ENCODE results near the gene LNPK.

The LNPK gene

DNA sequence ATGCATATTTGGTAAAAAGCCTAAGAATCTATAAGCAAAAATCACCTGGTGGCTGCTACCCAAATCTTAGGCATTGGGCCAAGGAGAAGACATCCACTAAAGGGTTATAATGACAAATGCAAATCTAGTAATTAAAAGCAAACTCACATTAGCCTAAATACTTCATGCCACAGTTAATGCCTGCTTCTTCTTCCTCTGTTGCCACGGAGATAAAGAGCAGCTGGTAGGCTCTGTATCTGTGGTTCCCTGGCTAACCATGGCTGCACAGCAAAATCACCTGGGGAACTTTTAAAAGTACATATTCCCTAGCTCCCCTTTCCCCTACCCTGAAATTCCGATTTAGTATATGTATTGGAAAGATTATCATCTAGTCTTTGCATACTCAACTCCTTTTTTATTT is 114.3 kb downstream of the LNPK start:
- TF ChIP-seq EP300 (IDR thresholded peaks at IDR 0.05; ENCODE audit: borderline replicate concordance) (no peak), NFIC (IDR thresholded peaks at IDR 0.05) (no peak), FOXM1 (IDR thresholded peaks at IDR 0.05; ENCODE audit: borderline replicate concordance, low read depth) (no peak), CREB1 (IDR thresholded peaks at IDR 0.05; ENCODE audit: low read depth) (no peak), TCF12 (IDR thresholded peaks at IDR 0.05; ENCODE audit: low read depth) (no peak), TEAD4 (IDR thresholded peaks at IDR 0.05) (no peak), EGR1 (IDR thresholded peaks at IDR 0.05) (no peak), YY1 (IDR thresholded peaks at IDR 0.05; ENCODE audit: low read depth) (no peak), CEBPB (IDR thresholded peaks at IDR 0.05) (no peak), ZBTB7A (IDR thresholded peaks at IDR 0.05; ENCODE audit: low read depth) (no peak), TAF1 (IDR thresholded peaks at IDR 0.05; ENCODE audit: low read depth) (no peak), RAD21 (IDR thresholded peaks at IDR 0.05; ENCODE audit: low read depth) (no peak)
- TF ChIP-seq, protein P1, sequence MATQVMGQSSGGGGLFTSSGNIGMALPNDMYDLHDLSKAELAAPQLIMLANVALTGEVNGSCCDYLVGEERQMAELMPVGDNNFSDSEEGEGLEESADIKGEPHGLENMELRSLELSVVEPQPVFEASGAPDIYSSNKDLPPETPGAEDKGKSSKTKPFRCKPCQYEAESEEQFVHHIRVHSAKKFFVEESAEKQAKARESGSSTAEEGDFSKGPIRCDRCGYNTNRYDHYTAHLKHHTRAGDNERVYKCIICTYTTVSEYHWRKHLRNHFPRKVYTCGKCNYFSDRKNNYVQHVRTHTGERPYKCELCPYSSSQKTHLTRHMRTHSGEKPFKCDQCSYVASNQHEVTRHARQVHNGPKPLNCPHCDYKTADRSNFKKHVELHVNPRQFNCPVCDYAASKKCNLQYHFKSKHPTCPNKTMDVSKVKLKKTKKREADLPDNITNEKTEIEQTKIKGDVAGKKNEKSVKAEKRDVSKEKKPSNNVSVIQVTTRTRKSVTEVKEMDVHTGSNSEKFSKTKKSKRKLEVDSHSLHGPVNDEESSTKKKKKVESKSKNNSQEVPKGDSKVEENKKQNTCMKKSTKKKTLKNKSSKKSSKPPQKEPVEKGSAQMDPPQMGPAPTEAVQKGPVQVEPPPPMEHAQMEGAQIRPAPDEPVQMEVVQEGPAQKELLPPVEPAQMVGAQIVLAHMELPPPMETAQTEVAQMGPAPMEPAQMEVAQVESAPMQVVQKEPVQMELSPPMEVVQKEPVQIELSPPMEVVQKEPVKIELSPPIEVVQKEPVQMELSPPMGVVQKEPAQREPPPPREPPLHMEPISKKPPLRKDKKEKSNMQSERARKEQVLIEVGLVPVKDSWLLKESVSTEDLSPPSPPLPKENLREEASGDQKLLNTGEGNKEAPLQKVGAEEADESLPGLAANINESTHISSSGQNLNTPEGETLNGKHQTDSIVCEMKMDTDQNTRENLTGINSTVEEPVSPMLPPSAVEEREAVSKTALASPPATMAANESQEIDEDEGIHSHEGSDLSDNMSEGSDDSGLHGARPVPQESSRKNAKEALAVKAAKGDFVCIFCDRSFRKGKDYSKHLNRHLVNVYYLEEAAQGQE (IDR thresholded peaks at IDR 0.05; ENCODE audit: low read depth), result no peak
- TF ChIP-seq, protein P2, sequence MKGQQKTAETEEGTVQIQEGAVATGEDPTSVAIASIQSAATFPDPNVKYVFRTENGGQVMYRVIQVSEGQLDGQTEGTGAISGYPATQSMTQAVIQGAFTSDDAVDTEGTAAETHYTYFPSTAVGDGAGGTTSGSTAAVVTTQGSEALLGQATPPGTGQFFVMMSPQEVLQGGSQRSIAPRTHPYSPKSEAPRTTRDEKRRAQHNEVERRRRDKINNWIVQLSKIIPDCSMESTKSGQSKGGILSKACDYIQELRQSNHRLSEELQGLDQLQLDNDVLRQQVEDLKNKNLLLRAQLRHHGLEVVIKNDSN (IDR thresholded peaks at IDR 0.05), result no peak
- TF ChIP-seq, protein P3, sequence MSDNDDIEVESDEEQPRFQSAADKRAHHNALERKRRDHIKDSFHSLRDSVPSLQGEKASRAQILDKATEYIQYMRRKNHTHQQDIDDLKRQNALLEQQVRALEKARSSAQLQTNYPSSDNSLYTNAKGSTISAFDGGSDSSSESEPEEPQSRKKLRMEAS (IDR thresholded peaks at IDR 0.05), result no peak

DNA sequence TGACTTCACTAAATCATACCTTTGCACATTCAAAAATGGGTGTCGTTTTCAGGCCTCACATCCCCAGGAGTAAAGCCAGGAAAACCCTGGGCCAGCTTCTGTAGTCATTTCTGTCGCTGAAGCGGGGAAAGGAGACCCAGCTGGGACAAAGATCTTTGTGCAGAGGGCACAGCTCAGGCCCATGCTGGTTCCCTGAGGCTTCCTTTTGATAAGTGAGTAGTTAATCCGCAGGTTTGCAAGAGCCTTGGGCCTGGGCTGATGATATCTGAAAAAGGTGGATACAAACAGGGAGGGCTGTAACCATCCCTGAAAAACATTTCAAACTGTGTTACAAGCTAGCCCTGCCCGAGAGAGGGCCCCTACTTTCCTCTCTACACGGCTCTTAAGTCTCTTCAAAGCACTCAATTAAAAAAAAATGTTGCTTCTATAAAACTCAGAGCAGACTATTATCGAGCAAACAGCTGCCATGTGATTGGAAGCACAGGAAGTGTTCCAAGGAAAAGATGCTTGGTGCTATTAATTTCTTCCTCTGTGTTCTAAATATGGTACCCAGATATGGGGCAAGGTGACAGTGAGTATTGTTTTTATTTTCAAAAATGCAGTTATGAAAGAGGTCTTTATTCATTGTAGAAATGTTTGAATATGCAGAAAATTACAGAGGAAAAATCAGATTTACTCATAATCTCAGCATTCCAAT is 117.2 kb downstream of the LNPK start:
- TF ChIP-seq TAF1 (IDR thresholded peaks at IDR 0.05; ENCODE audit: low read depth), result no peak
- TF ChIP-seq, protein P3 (IDR thresholded peaks at IDR 0.05), result no peak
- no peak for TF ChIP-seq FOXM1 (IDR thresholded peaks at IDR 0.05; ENCODE audit: borderline replicate concordance, low read depth)
- TF ChIP-seq TEAD4 (IDR thresholded peaks at IDR 0.05), result no peak
- TF ChIP-seq ZBTB7A (IDR thresholded peaks at IDR 0.05; ENCODE audit: low read depth), result no peak
- no peak for TF ChIP-seq CEBPB (IDR thresholded peaks at IDR 0.05)
- no peak for TF ChIP-seq TCF12 (IDR thresholded peaks at IDR 0.05; ENCODE audit: low read depth)
- TF ChIP-seq EP300 (IDR thresholded peaks at IDR 0.05; ENCODE audit: borderline replicate concordance), result no peak
- TF ChIP-seq RAD21 (IDR thresholded peaks at IDR 0.05; ENCODE audit: low read depth), result no peak
- TF ChIP-seq, protein P2 (IDR thresholded peaks at IDR 0.05), result no peak
- no peak for TF ChIP-seq NFIC (IDR thresholded peaks at IDR 0.05)
- no peak for TF ChIP-seq CREB1 (IDR thresholded peaks at IDR 0.05; ENCODE audit: low read depth)
- no peak for TF ChIP-seq EGR1 (IDR thresholded peaks at IDR 0.05)
- TF ChIP-seq, protein P1 (IDR thresholded peaks at IDR 0.05; ENCODE audit: low read depth), result no peak
- no peak for TF ChIP-seq YY1 (IDR thresholded peaks at IDR 0.05; ENCODE audit: low read depth)

DNA sequence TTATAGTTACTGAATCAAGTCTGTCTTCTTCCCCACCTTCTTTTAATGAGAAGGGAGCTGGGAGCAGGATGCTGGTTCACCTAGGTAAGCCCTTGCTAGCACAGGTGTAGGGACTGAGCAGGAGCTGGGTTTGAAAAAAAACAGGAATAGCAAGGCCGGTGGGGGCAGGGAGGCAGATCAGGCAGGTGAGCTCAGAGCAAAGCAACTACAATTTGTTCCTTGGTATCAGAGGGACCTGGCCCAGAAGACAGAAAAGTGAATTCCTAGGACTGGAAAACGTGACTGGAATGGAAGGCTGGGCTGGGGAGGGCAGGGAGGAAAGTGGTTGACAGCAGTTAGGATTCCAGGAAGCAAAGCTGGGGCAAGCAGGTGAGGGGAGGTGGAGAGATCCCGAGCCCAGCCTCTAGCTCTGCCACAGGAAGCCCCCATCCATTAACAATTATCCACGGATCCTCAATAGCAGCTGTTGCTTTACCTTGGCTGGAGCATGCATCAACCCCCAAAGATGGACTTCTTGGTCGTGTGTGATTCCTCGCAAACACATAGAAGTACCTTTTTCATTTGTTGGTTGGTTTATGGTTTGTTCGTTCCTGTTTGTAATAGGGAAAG is 118.4 kb downstream of the LNPK start:
- no peak for TF ChIP-seq YY1 (IDR thresholded peaks at IDR 0.05; ENCODE audit: low read depth)
- TF ChIP-seq, protein P2 (IDR thresholded peaks at IDR 0.05), result no peak

DNA sequence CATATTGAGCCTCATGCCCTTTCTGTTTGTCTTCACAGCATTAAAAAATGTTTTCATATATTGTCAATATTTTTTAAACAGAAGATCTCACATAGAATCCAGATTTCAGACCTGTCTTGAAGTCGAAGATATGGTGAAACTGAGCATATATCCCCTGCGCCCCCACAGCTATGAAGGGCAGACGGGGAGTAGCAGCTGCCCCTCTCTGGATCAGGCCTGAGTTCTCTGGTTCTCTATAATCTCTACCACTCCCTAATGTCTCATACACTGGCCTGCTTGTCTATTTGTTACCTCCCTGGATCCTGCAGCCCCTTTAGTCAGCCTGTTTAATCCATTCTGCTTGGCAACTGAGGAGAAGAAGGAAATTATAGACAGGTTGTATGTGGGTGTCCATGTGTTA is 122.4 kb downstream of the LNPK start:
- TF ChIP-seq, protein P1 (IDR thresholded peaks at IDR 0.05; ENCODE audit: low read depth), result no peak
- TF ChIP-seq CEBPB (IDR thresholded peaks at IDR 0.05), result no peak
- no peak for TF ChIP-seq RAD21 (IDR thresholded peaks at IDR 0.05; ENCODE audit: low read depth)
- no peak for TF ChIP-seq NFIC (IDR thresholded peaks at IDR 0.05)
- no peak for TF ChIP-seq ZBTB7A (IDR thresholded peaks at IDR 0.05; ENCODE audit: low read depth)
- TF ChIP-seq TCF12 (IDR thresholded peaks at IDR 0.05; ENCODE audit: low read depth), result no peak
- TF ChIP-seq CREB1 (IDR thresholded peaks at IDR 0.05; ENCODE audit: low read depth), result no peak
- TF ChIP-seq, protein P3 (IDR thresholded peaks at IDR 0.05), result no peak
- TF ChIP-seq, protein P2 (IDR thresholded peaks at IDR 0.05), result no peak
- TF ChIP-seq YY1 (IDR thresholded peaks at IDR 0.05; ENCODE audit: low read depth), result no peak
